ENCODE results near the gene SYNPO.

Gene SYNPO

DNA sequence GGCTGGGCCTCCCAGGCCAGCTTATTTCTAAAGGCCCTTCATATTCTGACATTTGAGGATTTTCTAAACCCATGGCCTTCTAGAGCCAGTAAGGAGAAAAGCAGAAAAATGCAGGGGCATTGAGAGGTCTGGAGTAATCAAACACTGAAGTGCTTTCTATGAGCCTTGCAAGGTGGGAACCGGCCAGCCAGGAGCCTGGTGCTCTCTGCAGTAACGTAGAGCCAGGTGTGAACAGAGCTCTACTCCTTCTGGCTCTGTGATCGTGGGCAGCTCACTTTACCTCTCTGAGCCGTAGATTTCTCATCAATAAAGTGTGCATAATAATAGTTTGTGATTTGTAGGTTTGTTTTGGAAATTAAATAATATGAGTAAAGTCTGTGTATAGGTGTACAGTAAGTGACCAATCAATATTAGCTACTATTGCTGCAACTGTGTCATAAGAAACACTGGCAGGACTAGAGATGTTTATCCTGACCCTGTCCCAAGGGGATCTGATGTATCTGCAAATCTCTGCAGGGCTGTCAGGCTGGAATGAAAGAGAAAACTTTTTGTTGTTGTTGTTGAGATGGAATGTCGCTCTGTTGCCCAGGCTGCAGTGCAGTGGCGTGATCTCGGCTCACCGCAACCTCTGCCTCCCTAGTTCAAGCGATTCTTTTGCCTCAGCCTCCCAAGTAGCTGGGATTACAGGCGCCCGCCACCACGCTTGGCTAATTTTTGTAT, 2.7 kb downstream of the SYNPO start:
- DNase-seq: no peak

DNA sequence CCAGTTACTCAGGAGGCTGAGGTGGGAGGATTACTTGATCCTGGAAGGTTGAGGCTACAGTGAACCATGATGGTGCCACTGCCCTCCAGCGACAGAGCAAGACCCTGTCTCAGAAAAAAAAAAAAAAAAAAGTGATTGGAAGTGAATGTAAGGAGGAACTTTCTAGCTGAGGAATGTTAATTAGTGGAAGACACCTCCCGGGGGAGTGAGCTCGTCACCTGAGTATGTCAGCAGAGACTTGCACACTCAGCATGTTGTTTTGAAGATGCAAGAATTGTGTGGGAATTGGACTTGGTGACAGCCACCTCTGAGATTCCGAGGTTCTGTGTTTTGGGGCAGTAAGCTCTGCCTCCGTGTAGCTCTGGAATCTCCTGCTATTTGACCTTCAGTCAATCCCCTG, 3.6 kb downstream of the SYNPO start:
- DNase-seq: no peak

DNA sequence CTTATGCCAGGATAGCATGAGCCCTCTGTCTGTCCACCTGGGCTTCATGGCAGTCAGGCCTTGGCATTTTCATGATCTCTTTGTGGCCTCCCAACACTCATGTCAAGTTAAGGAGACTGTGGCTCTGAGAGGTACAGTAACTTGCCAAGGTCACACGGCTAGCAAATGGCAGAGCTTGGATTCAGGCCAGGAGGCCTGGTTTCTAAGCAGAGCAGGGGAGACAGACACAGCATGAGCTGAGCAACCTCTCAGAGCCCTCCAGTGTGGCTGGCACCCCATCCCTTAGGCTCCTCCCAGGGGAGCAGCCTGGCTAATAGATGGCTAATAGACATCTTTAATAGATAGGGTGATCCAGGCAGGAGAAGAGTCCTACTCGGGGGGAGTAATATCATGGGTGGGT, 4.1 kb downstream of the SYNPO start:
- no peak for DNase-seq

DNA sequence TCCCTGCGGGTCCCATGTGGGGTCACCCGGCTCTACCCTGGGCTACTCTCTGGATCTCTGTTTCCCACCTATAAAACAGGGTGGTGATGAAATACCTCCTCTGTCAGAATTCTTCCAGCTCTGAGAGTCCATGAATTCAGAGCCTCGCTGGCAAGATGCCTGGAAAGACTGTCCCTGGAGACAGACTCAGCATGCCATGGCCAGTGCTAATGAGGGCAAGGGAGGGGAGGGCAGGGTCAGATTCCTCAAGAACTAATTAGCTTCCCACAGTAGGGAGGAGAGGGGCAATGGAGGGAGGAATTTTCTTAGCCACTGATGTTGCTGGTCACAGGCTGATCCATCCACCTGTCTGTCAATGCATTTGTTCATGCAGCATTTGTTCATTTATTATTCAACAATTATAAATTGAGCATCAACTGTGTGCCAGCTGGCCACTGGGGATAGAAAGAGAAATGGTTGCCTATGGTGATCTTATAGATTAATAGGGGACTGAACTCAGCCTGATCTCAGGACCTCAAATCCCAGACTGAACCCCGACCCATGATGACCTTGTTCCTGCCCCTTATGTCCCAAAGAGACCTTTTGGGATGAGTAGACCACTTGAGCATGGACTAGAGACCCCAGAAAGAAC, 4.7 kb downstream of the SYNPO start:
- DNase-seq: no peak

DNA sequence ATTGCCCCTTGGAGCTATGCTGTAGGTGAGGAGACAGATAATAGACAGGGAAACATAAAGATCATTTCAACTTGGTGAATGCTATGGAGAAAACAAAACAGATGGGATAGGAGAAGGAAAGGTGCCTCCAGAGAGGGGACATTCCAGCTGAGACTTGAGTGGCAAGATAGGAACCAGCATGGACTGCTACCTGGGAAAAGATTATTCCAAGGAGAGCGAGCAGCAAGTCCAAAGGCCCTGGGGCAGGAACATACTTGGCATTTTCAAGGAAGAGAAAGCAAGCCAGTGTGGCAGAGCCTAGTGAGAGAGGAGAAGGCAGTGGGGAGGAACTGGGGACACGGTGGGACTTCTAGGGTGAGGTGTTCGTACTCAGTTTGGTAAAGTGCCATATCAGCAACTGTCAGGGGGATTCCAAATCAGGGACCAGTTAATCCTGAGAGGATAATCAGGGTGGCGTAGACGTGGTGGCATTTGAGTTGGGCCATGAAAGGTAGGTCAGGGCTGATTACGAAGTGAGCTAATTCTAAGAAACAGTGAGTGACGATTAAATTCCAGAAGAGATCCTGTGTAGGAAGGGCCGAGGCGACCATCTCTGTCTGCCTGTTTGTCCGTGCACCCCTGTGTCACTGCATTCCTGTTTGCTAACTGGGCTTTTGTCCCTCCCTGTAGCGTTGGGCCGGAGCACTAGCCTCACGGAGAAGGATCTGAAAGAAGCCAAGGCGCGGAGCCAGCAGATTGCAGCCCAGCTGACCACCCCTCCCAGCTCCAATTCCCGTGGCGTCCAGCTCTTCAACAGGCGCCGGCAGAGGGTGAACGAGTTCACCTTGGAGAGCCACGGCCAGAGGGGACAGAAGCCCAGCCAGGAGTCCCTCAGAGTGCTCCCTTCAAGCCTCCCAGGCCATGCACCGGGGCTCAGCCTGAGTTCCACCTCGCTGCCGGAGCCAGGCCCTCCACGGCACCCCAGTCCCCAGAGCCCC, 7.1 kb downstream of the SYNPO start:
- DNase-seq: no peak

DNA sequence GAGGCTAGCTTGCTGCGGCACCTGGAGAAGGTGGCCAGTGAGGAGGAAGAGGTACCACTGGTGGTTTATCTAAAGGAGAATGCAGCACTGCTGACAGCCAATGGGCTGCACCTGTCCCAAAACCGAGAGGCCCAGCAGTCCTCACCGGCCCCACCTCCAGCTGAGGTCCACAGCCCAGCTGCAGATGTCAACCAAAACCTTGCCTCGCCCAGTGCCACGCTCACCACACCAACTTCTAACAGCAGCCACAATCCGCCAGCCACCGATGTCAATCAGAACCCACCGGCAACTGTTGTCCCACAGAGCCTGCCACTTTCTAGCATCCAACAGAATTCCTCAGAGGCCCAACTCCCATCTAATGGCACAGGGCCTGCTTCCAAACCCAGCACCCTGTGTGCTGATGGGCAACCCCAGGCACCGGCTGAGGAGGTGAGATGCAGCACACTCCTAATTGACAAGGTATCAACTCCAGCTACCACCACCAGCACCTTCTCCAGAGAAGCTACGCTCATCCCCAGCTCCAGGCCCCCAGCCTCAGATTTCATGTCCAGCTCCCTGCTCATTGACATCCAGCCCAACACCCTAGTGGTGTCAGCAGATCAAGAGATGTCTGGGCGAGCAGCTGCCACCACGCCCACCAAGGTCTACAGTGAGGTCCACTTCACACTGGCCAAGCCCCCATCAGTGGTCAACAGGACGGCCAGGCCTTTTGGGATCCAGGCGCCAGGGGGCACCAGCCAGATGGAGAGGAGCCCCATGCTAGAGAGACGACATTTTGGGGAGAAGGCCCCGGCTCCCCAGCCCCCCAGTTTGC, 8.0 kb downstream of the SYNPO start:
- no peak for DNase-seq

DNA sequence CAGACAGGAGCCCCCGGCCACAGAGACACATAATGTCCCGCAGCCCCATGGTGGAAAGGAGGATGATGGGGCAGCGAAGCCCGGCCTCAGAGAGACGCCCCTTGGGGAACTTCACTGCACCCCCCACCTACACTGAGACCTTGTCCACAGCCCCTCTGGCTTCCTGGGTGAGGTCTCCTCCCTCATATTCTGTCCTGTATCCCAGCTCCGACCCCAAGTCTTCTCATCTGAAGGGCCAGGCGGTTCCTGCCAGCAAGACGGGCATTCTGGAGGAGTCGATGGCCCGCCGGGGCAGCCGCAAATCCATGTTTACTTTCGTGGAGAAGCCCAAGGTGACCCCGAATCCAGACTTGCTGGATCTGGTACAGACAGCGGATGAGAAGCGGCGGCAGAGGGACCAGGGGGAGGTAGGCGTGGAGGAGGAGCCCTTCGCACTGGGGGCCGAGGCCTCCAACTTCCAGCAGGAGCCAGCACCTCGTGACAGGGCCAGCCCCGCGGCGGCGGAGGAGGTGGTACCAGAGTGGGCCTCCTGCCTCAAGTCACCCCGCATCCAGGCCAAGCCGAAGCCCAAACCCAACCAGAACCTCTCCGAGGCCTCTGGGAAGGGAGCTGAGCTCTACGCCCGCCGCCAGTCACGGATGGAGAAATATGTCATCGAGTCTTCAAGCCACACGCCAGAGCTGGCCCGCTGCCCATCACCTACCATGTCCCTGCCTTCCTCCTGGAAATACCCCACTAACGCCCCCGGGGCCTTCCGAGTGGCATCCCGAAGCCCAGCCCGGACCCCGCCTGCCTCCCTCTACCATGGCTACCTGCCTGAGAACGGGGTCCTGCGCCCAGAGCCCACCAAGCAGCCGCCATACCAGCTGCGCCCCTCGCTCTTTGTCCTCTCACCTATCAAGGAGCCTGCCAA, 8.9 kb downstream of the SYNPO start:
- no peak for DNase-seq

DNA sequence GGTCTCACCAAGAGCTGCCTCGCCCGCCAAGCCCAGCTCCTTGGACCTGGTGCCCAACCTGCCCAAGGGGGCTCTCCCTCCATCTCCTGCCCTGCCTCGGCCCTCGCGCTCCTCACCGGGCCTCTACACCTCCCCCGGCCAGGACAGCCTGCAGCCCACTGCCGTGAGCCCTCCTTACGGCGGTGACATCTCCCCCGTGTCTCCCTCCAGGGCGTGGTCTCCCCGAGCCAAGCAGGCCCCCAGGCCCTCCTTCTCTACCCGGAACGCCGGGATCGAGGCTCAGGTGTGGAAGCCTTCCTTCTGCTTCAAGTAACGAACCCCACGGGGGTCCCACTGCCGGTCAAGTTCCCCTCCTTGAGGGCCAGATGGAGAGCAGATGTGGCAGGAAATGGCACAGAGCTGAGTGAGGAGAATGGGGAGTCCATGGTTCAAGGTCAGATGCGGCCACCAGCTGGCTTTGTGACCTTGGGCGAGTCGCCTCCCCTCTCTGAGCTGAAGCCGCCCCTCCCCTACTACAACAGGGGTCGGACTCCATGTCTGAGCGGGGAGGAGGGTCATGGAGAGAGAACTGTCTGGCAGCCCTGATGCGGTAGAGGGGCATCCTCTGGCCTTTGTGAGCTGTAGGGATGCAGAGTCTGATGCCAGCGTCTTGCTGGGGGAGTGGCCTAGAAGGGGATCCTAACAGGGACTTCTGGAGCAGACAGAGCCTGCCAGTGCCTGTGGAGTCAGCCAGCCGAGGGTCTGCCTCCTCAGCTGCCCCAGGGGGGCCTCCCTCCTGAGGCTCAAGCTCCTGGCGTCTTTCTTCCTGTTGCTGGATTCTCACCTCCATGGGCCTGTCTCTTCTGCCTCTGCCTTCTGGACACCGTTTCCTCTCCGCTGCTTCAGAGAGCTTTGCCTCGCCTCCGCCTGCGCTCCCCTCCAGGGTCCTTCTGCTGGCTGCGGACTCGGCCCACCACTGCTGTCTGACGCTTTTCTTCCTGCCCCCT, 9.9 kb downstream of the SYNPO start:
- DNase-seq: no peak

DNA sequence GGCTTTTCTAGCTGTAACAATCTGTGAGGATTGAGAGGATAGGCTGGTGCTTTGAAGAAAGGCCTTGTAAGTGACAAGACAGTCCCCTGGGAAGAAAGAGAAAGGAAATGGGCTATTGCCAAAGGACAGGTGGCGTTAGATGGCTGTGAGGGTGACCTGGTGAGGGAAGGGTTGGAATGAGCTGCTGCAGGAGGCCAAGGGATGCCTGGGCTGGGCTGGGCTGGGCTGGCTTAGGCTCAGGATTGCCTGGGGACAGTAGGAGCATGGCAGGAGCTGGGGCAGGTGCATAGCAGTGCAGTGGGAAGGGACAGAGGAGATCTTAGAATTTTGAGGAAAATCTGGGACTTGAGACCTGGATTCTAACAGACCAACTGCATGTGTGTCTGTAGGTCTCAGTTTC, 10.9 kb downstream of the SYNPO start:
- DNase-seq: no peak

DNA sequence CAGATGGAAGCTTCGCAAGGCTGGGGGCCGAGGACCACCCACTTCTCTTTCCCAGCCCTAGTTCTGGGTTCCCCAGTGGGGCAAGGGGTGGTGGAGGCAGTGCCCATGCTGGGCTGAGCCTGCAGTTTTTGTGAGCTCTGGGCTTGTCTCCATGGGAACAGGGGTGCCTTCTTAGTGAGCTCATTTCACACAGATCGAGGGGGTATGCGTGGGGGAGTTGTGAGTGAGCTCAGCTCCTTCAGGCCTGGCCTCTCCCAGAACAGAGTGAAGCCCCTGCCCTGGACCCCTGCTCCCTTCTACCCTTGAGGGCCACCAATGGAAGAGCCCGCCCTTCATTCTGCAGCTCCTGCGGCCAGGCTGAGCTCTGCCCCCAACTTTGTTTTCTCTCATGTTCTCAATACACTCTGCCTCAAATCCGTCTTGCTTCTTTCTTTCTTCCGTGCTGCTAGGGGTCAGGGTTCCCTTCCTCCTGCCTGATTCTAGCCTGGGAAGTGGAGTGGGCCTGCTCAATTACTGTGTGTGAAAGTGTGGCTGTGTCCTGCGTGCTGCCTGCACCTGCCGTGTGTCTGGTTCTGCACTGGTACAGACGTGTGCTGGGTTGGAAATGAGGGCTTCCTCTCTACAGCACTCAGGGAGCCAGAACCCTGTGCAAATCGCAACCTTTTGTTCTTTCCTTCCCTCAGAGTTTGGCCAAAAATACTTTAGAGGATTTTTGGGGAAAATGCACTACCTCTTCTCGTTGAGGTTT, 11.6 kb downstream of the SYNPO start:
- DNase-seq: no peak

DNA sequence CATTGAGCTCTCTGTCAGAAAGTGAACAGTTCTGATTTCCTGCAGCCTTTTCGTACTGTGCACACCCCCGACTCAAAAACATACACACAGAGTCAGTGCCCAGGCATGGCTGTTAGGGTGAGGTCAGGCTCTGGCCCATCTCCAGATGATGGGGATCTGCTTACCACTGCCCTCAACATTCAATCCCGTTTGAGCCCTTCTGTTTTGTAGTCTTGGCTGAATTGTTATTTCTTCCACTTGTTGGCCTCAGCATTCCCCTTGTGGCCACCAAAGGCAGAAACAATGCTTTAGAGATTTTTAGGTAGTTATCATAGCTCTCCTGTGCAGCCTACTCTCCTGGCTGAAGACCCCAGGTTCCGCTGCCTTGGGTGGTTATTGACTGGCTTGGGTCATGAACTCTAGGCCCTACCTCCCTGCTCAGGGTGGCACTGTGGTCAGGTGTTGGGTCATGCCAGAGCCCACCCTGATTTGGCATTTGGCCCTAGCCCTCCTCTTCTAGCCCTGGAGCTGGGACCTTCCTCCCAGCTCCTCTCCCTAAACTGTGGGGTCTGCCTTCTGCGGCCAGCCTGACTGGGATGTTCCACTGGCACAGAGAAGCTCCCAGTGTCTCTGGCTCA, 12.8 kb downstream of the SYNPO start:
- no peak for DNase-seq

DNA sequence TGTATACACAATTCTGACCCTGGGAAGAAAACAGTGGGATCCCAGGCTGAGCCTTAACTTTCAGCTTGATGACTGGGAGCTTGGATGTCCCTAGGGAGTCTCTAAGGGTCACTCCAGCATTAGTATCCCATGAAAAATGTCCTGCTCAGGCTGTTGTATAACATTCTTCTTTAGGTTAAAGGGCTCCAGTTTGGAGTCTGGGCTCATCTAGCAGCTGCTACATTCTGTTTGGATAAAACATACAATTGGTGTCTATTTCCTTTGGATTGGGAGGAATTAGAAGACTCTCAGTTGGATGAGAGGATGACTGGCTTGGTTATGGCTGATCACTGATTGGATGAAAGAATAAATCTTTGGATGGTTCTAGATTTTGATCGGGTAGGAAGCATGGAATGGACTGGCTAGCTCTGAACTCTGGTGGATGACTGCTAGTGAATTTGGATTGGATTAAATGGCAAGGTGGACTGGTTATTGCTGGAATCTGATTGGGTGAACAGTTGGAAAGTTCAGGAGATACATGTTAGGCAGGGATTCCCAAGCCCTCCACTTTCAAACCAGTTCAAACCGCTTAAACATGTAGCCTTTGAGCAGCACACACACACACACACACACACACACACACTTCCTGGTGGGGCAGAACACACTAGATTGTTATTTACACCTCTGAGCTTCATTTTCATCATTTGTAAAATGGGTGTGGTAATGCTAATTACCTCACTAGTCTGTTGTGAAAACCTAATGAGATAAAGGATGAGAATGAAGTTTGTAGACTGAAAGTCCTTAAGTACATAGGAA, 13.5 kb downstream of the SYNPO start:
- no peak for DNase-seq

DNA sequence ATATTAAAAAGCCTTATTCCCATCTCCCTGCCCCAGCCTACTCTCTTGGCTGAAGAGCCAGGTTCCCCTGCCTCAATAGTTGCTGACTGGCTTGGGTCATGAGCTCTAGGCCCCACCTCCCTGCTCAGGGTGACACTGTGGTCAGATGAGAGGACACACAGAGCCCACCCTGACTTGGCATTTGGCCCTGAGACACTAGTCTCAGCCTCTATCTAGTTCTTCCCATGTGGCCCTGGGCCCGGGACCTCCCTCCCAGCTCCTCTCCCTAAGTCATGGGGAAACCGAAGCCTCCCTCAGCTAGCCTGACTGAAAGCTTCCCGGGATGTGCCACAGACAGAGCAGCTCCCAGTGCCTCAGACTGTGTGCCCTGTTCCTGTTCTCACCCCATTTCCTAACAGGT, 14.8 kb downstream of the SYNPO start:
- DNase-seq: no peak

DNA sequence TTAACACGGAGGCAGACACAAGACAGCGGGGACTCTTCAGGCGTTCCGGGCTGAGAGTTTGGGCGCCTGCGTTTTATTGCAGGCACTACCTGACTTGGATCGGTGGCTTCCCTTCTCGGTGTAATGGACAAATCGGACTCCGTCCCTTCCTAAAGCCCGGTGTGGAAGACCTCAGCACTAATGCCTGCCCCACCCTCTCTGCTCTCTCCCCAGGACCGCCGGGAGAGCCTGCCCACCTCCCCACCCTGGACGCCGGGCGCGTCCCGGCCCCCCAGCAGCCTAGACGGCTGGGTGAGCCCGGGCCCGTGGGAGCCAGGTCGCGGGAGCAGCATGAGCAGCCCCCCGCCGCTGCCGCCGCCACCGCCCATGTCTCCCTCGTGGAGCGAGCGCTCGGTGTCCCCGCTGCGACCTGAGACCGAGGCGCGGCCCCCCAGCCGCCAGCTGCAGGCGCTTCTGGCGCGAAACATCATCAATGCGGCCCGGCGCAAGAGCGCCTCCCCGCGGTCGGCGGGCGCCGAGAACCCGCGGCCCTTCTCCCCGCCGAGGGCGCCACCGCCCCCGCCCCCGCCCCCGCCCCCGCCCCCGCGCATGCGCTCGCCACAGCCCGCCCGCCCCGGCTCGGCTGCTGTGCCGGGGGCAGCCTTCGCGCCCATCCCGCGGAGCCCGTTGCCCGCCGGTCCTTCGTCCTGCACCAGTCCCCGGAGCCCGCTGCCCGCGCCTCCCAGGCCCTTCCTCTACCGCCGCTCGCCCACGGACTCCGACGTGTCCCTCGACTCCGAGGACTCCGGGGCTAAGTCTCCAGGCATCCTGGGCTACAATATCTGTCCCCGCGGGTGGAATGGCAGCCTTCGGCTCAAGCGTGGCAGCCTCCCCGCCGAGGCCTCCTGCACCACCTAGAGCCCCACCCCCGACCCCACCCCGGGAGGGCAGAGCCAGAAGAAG, 16.0 kb downstream of the SYNPO start:
- DNase-seq: peak; percentile 86 to 87

DNA sequence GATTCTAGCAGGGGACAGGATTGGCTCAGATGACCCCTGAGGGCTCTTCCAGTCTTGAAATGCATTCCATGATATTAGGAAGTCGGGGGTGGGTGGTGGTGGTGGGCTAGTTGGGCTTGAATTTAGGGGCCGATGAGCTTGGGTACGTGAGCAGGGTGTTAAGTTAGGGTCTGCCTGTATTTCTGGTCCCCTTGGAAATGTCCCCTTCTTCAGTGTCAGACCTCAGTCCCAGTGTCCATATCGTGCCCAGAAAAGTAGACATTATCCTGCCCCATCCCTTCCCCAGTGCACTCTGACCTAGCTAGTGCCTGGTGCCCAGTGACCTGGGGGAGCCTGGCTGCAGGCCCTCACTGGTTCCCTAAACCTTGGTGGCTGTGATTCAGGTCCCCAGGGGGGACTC, 17.7 kb downstream of the SYNPO start:
- DNase-seq: no peak

DNA sequence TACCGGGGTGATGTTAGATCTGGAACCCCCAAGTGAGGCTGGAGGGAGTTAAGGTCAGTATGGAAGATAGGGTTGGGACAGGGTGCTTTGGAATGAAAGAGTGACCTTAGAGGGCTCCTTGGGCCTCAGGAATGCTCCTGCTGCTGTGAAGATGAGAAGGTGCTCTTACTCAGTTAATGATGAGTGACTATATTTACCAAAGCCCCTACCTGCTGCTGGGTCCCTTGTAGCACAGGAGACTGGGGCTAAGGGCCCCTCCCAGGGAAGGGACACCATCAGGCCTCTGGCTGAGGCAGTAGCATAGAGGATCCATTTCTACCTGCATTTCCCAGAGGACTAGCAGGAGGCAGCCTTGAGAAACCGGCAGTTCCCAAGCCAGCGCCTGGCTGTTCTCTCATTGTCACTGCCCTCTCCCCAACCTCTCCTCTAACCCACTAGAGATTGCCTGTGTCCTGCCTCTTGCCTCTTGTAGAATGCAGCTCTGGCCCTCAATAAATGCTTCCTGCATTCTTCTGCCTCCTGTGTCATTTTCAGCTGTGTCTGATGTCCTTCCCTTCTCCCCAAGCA, 18.3 kb downstream of the SYNPO start:
- no peak for DNase-seq

Data from CD4-positive, alpha-beta T cell treated with Interleukin-1 beta for 1 hour (primary cell).